Effector CD4-positive, alpha-beta T cell (primary cell): ENCODE results near the gene CSF1R.

Source experiments
- DNase-seq: peaks from one replicate; pipeline ENCODE4 v3.0.0-alpha.2; 2020

The CSF1R gene

DNA sequence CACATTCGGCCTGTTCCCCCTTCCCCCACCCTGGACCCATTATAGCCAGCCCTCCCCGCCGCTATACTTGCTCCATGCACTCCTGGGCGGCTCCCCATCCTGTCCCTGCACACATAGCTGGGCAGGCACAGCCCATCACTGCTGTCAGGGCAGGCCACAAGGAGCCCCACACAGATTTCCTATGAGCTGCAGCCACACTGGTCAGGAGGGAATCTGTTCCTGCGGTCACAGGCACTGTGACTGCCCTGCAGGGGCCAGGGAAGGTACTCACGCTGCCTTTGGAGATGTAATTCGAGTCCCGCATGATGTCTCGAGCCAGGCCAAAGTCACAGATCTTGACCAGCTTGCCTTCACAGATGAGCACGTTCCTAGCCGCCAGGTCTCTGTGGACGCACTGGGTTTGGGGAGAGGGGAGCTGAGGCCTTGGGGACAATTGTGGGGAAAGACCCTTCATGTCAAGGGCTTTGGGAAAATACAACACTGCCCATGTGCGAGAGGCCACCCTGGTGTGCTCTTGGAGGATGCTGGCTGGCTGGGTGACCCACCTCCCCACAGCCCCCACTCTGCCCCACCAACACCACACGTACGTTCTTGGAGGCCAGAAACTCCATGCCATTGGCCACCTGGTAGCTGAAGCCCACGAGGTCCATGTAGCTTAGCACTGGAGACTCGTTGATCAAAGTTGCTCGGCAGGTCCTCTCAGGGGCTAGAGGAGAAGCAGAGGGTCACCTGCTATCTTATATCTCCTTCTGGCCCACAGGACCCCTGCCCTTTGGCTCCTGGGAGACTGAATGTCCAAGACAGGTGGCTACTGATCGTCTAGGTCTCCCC lies 34.5 kb upstream of the CSF1R start:
- no peak for DNase-seq

DNA sequence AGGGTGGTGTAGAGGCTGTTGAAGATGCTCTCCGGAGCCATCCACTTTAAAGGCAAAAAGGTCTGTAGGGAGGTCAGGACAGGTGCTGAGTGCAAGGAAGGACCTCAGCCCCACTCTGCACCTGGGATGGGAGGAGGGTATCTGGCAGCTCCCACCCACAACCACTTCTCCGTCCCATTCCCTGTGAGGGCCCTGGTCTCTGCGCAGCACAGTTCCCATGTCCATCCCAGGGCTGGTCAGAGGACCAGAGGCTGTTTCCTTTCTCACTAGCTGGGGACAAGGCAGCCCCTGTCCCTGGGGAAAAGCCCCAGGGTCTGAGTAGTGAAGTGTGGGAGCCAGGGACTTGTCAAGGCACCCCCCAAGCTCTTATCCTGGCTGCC lies 33.7 kb upstream of the CSF1R start:
- DNase-seq = no peak

DNA sequence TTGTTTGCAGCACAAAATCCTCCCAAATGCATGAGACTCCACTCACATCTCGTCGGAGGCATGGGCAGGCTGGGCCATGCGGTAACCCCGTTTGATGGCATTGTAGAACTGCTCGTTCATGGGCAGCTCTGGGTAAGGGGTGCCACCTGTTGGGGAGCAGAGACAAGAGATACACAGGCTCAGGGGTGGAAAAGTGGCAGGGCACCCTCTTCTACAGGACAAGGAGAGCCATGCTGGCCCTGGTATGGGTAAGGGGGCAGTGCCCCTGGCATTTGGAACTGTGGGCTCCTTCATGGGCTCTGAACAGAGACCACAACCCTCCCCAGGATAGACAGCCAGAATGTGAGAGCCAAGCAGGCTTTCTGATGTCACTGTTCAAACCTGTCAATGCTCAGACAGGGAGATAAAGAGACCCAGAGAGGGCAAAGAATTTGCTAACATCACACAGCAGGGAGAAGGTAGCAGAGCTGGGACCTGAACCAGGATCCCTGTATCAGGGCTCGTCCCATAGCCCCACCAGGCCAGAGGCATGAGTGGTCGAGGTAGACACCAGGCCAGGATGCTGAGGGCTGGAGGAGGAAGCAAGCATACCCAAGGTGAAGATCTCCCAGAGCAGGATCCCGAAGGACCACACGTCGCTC lies 33.2 kb upstream of the CSF1R start:
- no peak for DNase-seq

DNA sequence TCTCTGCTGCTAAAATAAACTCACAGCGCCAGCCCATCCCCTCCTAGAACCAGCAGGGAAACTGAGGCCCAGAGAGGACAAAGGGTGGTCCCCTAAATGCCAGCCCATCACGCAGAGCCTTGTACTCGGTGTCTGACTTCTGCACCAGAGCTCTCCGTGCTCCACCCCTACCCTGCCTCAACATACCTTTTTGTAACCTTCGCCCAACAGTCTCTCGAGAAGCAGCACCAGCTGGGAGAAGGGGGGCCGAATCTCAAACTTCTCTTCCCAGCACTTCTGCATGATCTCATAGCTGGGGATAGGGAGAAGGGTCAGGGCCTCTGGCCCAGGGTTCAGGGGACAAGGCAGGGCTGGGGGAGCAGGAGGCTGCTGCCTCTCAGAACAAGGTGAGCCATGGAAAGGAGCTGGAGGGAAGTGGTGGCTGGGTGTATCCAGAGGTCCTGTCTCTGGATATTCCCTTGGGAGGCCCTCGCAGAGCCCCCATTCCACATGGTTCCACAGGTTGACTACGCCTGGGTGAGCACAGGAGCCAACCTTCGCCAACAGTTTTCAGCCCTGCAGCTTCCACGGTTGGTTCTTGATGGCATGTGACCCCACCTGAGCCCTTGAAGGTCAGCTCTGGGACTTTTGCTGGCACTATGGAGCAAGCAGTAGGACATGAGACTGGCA lies 32.3 kb upstream of the CSF1R start:
- DNase-seq = no peak

DNA sequence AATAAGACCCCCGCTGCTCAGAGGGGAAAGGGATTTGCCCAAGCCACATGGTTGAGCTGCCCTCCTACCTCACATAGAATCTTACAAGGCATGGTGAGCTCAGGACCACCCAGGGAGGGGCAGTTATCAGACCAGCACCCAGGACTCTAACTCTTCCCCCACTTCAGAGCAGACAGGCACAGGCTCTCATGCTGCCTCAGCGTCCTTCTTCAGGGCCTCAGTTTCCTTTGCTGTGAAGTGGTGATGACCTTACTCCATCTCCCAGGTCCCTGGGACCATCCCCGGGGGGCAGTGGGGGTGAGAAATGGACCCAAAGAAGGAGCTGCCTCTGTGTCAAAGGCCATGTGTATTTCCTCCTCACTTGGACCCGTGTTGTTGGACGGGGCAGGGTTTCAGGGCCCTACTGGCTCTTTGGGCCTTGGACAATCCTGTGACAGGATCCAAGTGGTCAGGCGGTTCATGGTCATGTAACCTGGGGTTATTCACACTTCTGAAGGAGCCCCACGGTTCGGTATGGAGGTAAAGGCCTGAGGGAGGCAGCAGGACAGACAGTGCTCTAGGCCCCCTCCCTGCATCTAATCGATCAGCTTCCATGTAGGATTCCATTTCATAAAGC lies 31.7 kb upstream of the CSF1R start:
- DNase-seq = no peak

DNA sequence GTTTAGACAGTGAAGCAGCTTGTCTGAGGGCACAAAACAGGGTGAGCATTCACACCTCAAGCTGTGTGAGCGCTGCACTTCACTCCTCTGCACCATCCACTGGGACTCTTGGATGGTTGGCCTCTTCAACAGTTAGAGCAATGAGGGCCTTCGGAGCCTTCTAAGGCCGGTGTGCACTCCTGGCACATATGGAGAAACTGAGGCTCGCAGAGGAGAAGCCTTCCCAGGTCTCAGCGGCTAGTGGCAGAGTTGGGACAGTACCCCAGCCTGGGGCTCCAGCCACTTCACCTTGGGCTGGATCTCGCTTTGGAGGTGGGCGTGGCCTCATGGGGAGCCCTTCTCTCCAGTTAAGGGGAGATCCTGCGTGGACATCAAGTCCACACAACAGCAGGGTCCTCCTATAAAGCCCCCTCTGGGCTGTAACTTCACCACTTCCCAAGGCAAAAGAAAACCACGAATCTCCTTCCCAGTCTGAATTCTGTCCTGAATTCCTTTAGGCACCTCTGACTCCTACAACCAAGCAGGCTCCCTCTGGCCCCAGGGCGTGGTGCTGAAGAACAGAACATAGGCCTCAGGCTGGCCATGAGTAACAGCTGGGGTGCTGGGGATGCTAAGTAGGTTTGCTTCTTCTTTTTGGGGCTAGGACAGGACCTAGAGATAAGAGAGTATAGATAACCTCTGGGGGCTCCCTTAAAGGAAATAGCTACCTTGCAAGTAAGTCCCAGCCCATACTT lies 30.5 kb upstream of the CSF1R start:
- DNase-seq = no peak

DNA sequence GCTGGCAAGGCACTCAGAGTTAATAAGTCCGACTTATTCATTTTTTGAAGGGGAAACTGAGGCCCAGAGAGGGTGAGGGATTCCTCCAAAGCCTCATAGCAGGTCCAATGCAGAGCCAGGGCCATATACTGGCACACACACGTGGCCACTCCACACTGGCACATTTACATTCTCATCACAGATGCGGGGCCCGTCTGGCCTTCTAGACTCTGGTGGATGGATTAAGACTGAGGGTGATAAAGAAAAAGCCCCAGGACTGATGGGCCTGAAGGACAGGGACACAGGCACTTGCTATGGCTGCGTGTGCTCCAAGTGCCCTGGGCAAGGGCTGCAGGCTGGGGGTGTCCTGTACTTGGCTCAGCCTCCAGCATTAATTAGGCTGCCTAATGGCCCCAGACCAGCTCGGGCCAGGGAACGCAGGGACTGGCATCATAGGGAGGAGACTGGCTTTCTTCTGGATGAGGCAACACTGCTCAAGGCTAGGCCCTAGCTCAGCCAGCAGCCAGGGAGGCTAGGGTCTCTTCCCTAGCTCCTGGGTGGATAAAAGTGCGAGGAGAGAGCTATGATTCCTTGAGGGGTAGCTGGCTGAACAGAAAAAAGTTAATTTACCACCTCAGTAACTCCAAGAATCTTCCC lies 28.5 kb upstream of the CSF1R start:
- no peak for DNase-seq

DNA sequence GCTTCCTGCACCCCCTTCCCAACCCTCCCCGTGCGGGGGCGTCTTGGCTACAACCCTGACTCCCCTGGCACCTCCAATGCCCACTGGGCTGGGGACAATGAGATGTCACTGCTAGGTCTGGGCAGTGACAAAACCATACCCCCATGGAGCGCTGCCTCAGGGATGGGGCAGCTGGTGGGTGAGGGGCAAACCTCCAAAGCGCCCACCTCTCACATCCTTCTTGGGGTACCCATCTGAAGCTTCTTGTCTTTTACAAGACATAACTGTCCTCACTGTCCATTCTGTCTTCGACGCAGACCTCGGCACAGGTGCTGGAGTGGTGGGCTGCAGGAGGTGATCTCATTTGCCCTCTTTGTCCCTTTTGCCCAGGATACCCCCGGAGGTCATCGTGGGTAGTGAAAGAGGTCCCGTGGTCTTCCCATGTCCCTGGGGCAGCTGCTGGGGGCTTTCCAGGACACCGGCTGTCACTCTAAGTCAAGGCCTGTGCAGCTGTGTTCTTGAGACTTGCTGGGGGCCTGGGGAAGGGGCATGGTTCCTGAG lies 27.8 kb upstream of the CSF1R start:
- no peak for DNase-seq

DNA sequence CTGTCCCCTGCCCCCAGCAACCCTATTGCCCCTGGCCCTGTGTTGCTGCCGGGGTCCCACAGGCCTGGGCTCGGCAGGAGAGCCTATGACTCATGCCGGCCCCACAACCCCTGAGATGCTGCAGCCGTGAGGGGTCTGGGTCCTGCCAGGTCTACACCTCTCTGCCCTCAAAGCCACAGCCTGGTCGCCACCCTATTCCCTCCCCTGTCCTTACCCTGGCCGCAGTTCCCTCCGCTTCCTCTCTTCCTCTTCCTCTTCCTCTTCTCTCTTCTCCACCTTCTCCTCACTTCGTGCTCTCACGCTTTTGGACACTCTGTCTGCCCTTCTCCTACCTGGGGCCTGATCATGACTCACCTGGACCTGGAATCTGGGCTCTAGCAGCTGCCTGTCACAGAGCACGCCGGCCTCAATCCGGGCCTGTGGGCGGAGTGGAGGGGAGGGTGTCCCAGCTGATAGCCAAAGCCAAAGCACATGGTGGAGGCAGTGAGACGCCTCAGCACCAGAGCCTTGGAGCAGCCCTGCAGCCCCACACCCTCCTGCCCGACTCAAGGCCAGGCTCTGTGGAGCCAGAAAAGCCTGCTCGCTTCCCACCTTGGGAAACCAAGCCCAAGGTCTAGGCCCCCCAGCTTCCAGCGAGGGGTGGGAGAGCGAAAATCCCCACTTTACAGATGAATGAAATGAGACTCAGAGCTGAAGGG lies 26.8 kb upstream of the CSF1R start:
- no peak for DNase-seq

DNA sequence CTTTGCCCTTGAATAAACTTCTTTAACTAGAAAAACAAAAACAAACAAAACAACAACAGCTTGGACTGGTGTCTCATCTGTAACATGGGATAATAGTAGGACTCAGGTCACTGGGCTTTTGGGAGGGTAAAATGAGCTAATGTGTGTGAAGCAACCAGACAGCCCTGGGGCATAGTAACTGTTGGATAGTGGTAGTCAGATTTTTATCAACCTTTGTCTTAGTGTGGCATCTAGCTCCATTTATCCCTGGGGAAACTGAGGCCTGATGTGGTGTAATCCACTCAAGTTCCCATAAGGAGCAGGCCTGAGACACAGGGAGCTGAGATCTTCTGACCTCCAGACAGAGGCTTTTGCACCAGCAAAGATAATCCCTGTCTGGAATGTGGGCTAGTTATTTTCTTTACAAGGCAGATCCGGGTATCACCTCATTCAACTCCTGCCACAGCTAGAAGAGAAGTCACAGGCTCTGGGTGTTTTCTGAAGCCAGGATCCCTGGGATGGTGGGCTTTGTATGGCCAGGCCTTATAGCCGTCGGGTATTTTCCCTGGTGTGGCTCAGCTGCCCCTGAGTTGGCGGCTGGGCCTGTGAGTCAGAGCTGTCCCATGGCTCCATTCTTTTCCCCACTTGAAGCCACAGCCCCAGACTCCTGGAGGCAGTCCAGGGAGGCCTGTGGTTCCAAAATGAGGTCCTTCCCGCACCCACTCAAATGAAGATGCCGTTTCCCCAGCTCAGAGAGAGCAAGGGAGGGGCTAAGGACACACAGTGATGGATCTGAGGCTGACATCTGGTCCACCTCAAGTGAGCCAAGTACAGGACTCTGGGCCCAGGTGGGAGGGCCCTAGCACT lies 26.1 kb upstream of the CSF1R start:
- no peak for DNase-seq

DNA sequence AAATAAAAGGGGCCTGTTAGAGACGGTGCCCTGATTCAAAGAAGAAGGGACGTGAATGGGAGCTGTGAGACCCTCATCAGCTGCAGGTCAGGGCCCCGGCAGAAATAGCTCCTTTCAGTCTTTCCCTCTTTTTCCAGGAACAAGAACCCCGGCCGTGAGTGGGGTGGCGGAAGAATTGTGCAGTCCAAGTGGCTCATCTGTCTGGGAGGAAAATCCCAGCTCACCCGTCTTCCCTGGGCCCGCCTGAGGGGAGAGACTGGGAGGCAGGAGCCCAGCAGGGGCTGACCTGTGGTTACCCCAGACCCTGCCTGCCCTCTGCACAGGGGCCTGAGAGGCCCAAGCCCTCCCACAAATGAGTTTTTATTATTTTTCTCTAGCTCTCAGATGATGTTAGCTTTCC lies 24.8 kb upstream of the CSF1R start:
- DNase-seq = no peak

DNA sequence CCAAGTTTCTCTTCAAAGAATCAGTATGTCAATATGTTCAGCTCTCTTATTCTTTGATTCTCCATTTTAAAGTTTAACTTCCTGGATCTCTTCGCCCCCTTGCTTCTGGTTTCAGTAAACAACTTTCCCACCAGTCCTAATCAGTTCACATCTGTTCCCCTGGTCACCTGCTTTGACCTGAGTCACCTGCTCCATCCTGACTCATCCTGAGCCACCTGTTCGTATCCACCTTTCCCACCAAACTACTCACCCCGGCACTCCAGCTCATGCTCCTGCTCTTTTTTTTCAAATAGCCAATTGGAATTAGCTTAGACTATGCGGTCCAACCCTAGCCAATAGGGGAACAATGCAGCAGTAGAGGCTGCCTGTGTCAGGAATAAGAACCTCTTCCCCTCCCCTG lies 23.6 kb upstream of the CSF1R start:
- no peak for DNase-seq

DNA sequence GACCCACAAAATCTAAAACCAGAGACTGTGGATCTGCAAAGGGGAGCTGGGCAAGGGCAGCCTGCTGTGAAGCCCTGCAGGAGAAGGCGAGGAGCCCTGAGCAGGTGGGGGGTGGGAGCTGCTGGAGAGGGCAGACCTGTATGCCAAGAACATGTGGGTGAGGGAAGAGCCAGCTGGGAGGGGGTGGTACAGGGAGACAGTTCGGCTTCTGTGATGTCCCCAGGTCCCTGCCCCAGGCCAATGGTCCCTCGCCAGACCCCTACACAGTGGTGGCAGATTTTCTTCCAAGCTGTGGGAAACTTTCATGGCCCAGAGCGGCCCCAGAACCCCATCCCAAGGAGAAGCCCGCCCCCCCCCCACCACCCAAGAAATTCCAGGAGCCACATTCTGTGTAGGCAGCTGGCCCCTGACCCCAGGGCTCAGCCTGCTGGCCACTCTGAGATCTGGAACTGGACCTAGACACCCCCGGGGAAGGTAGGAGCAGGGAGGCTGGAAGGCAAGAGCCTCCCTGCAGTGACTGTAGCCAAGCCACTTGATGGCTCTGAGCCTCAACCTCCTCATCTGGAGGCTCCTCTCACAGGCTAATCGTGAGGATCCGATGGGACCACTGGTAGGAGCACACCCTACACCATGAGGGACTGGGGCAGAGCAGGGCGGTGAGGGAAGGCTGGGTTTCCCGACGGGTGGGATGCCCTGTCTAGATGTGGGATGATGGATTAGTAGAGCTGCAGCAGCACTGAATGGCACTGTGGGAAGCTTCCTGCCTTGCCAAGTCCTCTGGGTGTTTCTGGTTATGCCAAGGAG lies 22.6 kb upstream of the CSF1R start:
- no peak for DNase-seq

DNA sequence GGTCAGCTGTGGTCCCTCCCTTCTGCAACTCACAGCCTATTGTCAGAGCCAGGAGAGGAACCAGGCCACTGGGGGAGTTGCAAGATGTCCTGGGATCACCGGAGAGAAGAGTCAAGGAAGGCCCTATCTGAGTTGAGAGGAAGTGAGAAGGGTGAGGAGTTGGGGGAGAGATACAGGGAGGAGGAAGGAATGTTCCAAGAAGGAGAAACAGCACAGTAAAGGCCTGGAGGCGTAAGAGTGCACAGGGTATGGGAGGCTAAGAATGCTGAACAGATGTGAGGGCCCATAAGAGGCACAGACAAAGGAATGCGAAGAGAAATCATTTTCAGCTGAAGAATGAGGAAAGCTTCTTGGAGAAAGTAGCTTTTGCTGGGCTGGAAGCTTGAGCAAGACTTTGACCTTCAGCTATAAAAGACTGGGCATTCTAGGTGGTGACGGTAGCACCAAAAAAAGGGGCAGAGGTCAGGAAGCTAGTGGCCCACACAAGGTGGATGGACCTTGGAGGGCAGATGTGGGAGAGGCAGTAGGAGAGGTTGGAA lies 21.6 kb upstream of the CSF1R start:
- no peak for DNase-seq

DNA sequence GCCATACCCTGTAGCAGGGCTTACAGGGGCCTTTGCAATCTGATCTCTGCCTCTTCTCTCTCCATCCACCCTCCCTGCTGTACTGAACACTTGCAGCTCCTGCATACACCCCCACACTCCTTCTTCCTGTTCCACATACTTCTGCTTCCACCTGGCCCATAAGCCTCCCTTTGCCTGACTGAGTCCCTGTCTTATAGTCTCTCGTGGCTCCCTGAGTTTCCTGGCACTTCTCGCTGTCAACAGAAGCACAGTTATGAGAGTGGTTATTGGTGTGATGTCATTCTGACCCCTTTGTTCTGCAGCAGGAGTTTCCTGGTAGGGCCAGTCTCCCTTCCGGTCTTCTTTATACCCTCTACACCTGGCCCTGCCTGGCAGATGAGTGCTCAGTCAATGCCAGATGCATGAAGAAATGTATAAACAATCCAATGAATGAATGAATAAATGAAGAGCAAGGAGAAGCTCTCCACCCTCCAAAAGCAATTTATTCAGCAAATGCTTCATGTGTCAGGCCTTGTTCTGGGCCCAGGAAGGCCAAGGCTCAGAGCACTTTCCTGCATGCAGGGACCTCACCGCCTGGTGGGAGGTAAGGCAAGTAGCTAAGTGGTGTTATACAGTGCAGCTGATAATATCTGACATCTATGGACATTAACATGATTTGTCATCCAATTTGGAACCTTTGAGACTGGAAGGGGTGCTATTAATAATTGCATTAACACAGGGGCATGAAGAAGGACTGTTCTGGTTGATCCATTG lies 20.5 kb upstream of the CSF1R start:
- DNase-seq = no peak

DNA sequence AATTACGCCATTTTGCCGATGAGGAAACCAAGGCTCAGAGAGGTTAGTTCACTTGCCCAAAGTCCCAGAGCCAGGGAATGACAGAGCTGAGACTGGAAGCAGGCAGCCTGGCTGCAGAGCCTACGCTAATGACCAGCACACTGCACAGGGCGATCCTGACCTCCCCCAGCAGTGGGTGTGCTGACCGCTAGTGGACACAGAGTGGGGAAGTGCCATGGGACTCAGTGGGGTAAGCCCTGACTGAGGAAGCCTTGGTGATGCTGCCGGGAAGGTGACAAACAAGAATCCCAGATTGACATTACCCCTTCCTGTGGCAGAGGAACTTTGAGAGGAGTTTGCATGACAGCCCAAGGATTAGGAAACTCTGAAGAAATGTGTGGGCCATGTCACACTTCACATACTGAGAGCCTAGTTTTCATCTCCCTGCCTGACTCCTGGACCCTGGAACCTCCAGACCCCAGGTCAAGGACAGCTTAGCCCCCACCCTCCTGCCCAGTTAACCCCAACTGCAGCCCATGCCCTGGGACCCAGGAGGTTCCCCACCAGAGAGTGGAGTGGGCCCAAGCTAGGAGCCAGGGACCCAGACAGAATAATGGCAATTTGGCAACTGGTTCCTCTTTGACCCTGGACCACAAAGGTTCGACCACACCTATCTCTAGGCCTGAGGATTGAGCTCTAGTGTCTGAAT lies 19.7 kb upstream of the CSF1R start:
- no peak for DNase-seq

DNA sequence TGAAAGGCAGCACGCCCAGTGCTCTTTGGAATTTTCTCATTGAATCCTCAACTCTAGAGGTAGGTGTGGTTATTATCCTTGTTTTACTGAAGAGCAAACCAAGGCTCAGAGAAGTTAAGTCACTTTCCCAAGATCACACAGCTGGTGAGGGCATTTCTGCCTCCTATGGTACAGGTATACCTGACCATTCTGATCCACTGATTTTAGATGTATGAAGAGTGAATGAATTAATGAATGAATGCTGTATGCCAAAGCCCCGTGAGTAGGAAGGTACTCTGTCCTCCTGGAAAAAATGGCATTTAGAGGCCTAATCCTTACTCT lies 18.2 kb upstream of the CSF1R start:
- no peak for DNase-seq
